Natural killer cell (primary cell): ENCODE data around the gene TRIB2. TPM values are rescaled to one million over a fixed set of nuclear protein-coding genes. Genes with fewer than 3 reads are reported as not detected.

Experiments used
- ATAC-seq, 3 donors: fragments of 150-1000 bp in 2 of 3; fragments of 200-7000 bp in 1 of 3; cut with Tn5 transposase; 1 replicate in 1 of 3; 2 replicates in 2 of 3; pipeline ENCODE4 v1.10.0; 2021; ENCODE audit warnings: mild to moderate bottlenecking in 2 of 3, moderate library complexity in 2 of 3
- DNase-seq, 2 donors: peaks; one replicate each; pipeline versions ENCODE4 v3.0.0 to v3.0.0-alpha.2; 2013 to 2021; ENCODE audit warnings: mixed read lengths in 1 of 2
- H3K27ac ChIP-seq: one replicate; pipeline ENCODE4 v1.5.1; 2013; ENCODE audit warnings: mild to moderate bottlenecking, low read length
- H3K27me3 ChIP-seq: one replicate; pipeline ENCODE4 v1.6.1; 2013; ENCODE audit warnings: low read length; ENCODE audit not compliant: control insufficient read depth, insufficient read depth
- H3K36me3 ChIP-seq: one replicate; pipeline ENCODE4 v1.6.1; 2013; ENCODE audit warnings: low read length; ENCODE audit not compliant: control insufficient read depth, insufficient read depth
- H3K4me1 ChIP-seq: one replicate; pipeline ENCODE4 v1.6.1; 2013; ENCODE audit warnings: low read length; ENCODE audit not compliant: control insufficient read depth, insufficient read depth
- H3K4me3 ChIP-seq: one replicate; pipeline ENCODE4 v1.5.1; 2013; ENCODE audit warnings: low read length
- H3K9me3 ChIP-seq: one replicate; pipeline ENCODE4 v1.6.1; 2013; ENCODE audit warnings: low read length; ENCODE audit not compliant: control insufficient read depth, insufficient read depth
- H3K27ac Mint-ChIP-seq, 2 donors: one replicate each; pipeline ENCODE4 v1.8.0; 2022; ENCODE audit warnings: mild to moderate bottlenecking in 2 of 2, mixed read lengths in 2 of 2, moderate library complexity in 1 of 2
- H3K27me3 Mint-ChIP-seq, 2 donors: one replicate each; pipeline ENCODE4 v1.8.0; 2022; ENCODE audit warnings: low read depth in 2 of 2, mixed read lengths in 2 of 2
- H3K36me3 Mint-ChIP-seq: one replicate; pipeline ENCODE4 v1.8.0; 2022; ENCODE audit warnings: mixed read lengths
- H3K4me1 Mint-ChIP-seq, 2 donors: one replicate each; pipeline ENCODE4 v1.8.0; 2022; ENCODE audit warnings: mixed read lengths in 2 of 2
- H3K4me3 Mint-ChIP-seq: one replicate; pipeline ENCODE4 v1.8.0; 2022; ENCODE audit warnings: mild to moderate bottlenecking, moderate library complexity, mixed read lengths
- H3K9me3 Mint-ChIP-seq, 2 donors: one replicate each; pipeline ENCODE4 v1.8.0; 2022; ENCODE audit warnings: mixed read lengths in 2 of 2
- WGBS: methylation state at CpG from one replicate; pipeline ENCODE4 v1.1.7; 2013; ENCODE audit warnings: missing lambda C conversion rate; ENCODE audit not compliant: insufficient coverage; 5-methylcytosine and 5-hydroxymethylcytosine counted together
- intact Hi-C: fragments of 100-400 bp; cut with micrococcal nuclease; formaldehyde crosslinking; loops from one replicate; pipeline ENCODE4 v1.14.2; 2022
- total RNA-seq, 4 donors: library from RNA; stranded (reverse); fragments of 120-200 nt in 1 of 4; gene quantifications; one replicate each; pipeline versions ENCODE4 v1.2.3 to v1.2.4, GENCODE V29; 2013 to 2022
- TF ChIP-seq, protein P1 (sequence below): fragments of 200-600 bp; IDR thresholded peaks from one replicate; pipeline ENCODE4 v1.8.0; 2022; ENCODE audit warnings: antibody characterized with exemption

Gene TRIB2
- total RNA-seq, 3 donors from 2014 or later (not counting 1 experiment from before 2014, with no cell fraction given) = 68.1 to 87.4 (median 84.5) TPM

DNA sequence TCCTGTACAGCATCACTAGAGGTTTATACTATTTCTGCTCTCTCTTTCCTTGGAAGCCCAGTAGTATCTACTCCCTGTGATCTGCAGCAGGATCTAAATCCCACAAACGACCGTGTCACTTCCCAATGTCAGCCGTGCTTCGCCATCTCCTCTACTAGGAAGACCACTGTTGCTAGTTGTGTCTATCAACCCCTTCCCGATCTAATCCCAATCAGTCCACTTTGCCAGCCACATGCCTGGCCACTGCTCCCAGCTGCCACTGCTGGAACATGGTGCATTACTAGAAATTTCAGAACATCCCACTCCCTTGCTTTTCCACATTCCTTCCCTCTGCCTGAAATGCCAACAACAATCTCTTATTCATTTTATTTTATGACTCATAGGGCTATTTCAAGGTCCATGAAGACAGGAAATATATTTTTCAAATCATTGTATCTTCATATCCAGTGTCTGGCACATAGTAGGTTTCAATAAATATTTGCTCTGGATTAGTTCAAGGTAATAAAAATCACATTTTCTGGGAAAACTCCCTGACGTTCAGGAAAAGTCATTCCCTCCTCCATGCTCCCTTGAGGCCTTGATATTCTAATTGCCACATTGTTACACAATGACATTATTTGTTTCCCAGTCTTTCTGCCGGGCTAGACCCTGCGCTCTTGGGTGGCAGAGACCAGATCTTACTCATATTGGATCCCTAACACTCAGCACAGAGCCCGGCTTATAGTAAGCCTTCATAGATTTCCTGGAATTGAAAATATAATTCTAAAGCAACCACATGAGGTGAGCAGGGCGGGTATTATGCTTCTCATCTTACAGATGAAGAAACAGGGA lies 2.1 kb upstream of the TRIB2 start:
- Mint-ChIP-seq H3K36me3 (no peaks in the 10 kb centered on the region), H3K4me1 (peaks cover 61 to 72% of the 10 kb centered on the region in 2 donors), H3K9me3 (no peaks in the 10 kb centered on the region), H3K27me3 (no peaks in the 10 kb centered on the region), H3K27ac (peak overlapping the region; percentile 96 to 98), H3K4me3 (peak overlapping the region; percentile 49)
- WGBS = 91% methylated on average over 10 of the region's 10 CpGs
- Histone ChIP-seq H3K4me1 (peaks cover 23% of the 10 kb centered on the region), H3K27me3 (no peaks in the 10 kb centered on the region), H3K9me3 (no peaks in the 10 kb centered on the region), H3K4me3 (no peak overlapping the region), H3K36me3 (no peaks in the 10 kb centered on the region), H3K27ac (no peak overlapping the region)
- TF ChIP-seq, protein P1, sequence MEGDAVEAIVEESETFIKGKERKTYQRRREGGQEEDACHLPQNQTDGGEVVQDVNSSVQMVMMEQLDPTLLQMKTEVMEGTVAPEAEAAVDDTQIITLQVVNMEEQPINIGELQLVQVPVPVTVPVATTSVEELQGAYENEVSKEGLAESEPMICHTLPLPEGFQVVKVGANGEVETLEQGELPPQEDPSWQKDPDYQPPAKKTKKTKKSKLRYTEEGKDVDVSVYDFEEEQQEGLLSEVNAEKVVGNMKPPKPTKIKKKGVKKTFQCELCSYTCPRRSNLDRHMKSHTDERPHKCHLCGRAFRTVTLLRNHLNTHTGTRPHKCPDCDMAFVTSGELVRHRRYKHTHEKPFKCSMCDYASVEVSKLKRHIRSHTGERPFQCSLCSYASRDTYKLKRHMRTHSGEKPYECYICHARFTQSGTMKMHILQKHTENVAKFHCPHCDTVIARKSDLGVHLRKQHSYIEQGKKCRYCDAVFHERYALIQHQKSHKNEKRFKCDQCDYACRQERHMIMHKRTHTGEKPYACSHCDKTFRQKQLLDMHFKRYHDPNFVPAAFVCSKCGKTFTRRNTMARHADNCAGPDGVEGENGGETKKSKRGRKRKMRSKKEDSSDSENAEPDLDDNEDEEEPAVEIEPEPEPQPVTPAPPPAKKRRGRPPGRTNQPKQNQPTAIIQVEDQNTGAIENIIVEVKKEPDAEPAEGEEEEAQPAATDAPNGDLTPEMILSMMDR = no peak
- ATAC-seq (no peak), DNase-seq (no peak)
- intact Hi-C loops = loop anchor here (5.0 to 10.0 kb wide), 11 partner anchors 127 to 962 kb away; no protein-coding TSS in a partner anchor

DNA sequence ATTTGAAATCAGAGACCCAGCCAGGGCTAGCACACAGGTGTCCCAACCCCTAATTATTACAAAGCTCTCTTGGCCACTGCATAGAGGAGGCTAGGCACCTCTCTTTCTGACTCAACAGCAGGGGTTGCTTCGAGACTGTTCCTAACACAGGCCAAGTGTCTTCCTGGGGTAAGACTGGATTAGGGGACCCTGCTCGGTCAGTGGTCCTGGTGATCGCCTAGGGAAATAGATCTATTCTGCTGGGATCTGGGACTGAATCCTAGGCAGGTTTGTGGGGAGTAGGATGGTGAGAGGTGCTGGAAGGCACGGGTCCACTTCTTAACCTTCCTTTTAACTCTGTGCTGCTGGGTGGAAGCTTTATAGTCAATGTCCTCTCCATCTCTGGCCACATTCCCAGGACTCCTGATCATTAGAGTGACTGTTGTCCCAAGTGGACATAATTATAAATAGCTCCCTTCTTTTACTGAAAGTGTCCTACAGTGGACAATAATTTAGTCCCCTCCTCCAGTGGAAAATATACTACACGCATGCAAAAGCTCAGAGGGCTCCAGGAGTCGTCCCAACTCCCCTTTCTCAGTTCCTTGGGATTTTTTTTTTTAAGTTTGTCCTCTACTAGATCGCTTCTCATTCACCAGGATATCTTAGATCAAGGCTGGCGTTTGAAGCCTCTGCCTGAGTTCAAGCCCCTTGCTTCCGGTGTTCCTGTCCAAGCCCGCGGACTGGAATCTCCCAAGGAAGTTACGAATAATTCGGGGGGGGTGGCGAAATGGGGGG lies 1.3 kb upstream of the TRIB2 start:
- Histone ChIP-seq H3K9me3 (no peaks in the 10 kb centered on the region), H3K36me3 (no peaks in the 10 kb centered on the region), H3K4me1 (peaks cover 15% of the 10 kb centered on the region), H3K4me3 (peak overlapping the region; percentile 89), H3K27ac (peak overlapping the region; percentile 88), H3K27me3 (no peaks in the 10 kb centered on the region)
- Mint-ChIP-seq H3K9me3 (no peaks in the 10 kb centered on the region), H3K27me3 (no peaks in the 10 kb centered on the region), H3K4me1 (peaks cover 61 to 72% of the 10 kb centered on the region in 2 donors), H3K4me3 (peak overlapping the region; percentile 99), H3K27ac (peak overlapping the region; percentile 96 to 98), H3K36me3 (no peaks in the 10 kb centered on the region)
- DNase-seq (no peak), ATAC-seq (no peak)
- WGBS = 38% methylated on average over 14 of the region's 14 CpGs
- TF ChIP-seq, protein P1 = no peak
- intact Hi-C loops = loop anchor here (1.0 to 10.0 kb wide), 14 partner anchors 128 to 963 kb away; no protein-coding TSS in a partner anchor

DNA sequence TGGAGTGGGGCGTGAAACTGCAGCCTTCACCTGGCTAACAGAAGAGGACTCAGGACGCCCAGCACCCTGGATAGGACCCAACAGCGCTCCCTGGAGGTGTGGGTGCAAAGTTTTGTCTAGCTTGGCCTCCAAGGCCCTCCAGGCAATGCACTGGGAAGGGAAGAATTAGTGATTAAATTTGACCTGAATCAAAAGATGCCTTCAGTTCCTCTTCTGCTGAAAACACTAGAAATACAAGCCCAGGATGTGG lies 779 bp upstream of the TRIB2 start:
- H3K27ac ChIP-seq = peak overlapping the region; percentile 88

More for the DNA sequence above, 779 bp upstream of the TRIB2 start:
- peak; percentile 73 to 92 for DNase-seq
- Histone ChIP-seq H3K9me3 (no peaks in the 10 kb centered on the region), H3K4me3 (peak overlapping the region; percentile 89), H3K27me3 (no peaks in the 10 kb centered on the region), H3K36me3 (no peaks in the 10 kb centered on the region), H3K4me1 (peaks cover 14% of the 10 kb centered on the region)
- Mint-ChIP-seq H3K4me3 (peak overlapping the region; percentile 99), H3K36me3 (no peaks in the 10 kb centered on the region), H3K4me1 (peaks cover 61 to 72% of the 10 kb centered on the region in 2 donors), H3K9me3 (no peaks in the 10 kb centered on the region), H3K27ac (peak overlapping the region; percentile 96 to 98), H3K27me3 (no peaks in the 10 kb centered on the region)
- intact Hi-C loops = loop anchor here (1.0 to 10.0 kb wide), 14 partner anchors 129 to 964 kb away; no protein-coding TSS in a partner anchor
- ATAC-seq = peak; percentile 37 to 62 (median 38)
- 0% methylated on average over 3 of the region's 3 CpGs for WGBS
- TF ChIP-seq, protein P1 = peak; percentile 76
